ENCODE measurements around the gene FBXL14.
A peak's percentile ranks its signal among the peaks of the same experiment; 100 is the strongest.

The FBXL14 gene

GRCh38 chr12:1593174-1594005 lies 991 bp downstream of the FBXL14 start:
- Histone ChIP-seq H4K20me1 (ENCODE audit: insufficient read depth) (peaks cover 17% of the 10 kb centered on the region), H3K4me2 (peak overlapping the region; percentile 99), H3K9ac (peak overlapping the region; percentile 77), H3K4me1 (ENCODE audit: low read depth, poor library complexity, severe bottlenecking) (peaks cover 66% of the 10 kb centered on the region), H3K79me2 (ENCODE audit: insufficient read depth, low read depth) (peaks cover 83% of the 10 kb centered on the region), H2AFZ (ENCODE audit: low read depth) (peak overlapping the region; percentile 29; the same call in 1 of the 2 replicates), H3K27me3 (ENCODE audit: insufficient read depth, low read depth) (no peaks in the 10 kb centered on the region), H3K36me3 (ENCODE audit: insufficient read depth) (no peaks in the 10 kb centered on the region), H3K27ac (peak overlapping the region; percentile 89), H3K4me3 (IDR thresholded peaks at IDR 0.05; ENCODE audit: insufficient read depth, low read depth, low read length) (no peak overlapping the region)
- no peak for TF ChIP-seq CTCF (conservative IDR thresholded peaks at IDR 0.05; ENCODE audit: low read depth, low read length)

GRCh38 chr12:1592444-1593173 lies 1.8 kb downstream of the FBXL14 start:
- Histone ChIP-seq H3K27me3 (ENCODE audit: insufficient read depth, low read depth) (no peaks in the 10 kb centered on the region), H3K4me3 (IDR thresholded peaks at IDR 0.05; ENCODE audit: insufficient read depth, low read depth, low read length) (no peak overlapping the region), H3K4me2 (peak overlapping the region; percentile 99), H3K36me3 (ENCODE audit: insufficient read depth) (no peaks in the 10 kb centered on the region), H2AFZ (ENCODE audit: low read depth) (no peak overlapping the region), H4K20me1 (ENCODE audit: insufficient read depth) (peaks cover 17% of the 10 kb centered on the region), H3K79me2 (ENCODE audit: insufficient read depth, low read depth) (peaks cover 83% of the 10 kb centered on the region), H3K9ac (peak overlapping the region; percentile 77), H3K27ac (peak overlapping the region; percentile 89), H3K4me1 (ENCODE audit: low read depth, poor library complexity, severe bottlenecking) (peaks cover 74% of the 10 kb centered on the region)
- peak; percentile 19; the same call in 1 of the 2 replicates for TF ChIP-seq CTCF (conservative IDR thresholded peaks at IDR 0.05; ENCODE audit: low read depth, low read length)

- Histone ChIP-seq H3K4me3 (IDR thresholded peaks at IDR 0.05; ENCODE audit: insufficient read depth, low read depth, low read length) (no peak overlapping the region), H2AFZ (ENCODE audit: low read depth) (no peak overlapping the region), H3K9ac (peak overlapping the region; percentile 77; the same call in 1 of the 2 replicates), H3K4me1 (ENCODE audit: low read depth, poor library complexity, severe bottlenecking) (peaks cover 78% of the 10 kb centered on the region), H3K36me3 (ENCODE audit: insufficient read depth) (no peaks in the 10 kb centered on the region), H3K27me3 (ENCODE audit: insufficient read depth, low read depth) (no peaks in the 10 kb centered on the region), H3K4me2 (peak overlapping the region; percentile 99), H3K79me2 (ENCODE audit: insufficient read depth, low read depth) (peaks cover 85% of the 10 kb centered on the region), H4K20me1 (ENCODE audit: insufficient read depth) (peaks cover 17% of the 10 kb centered on the region), H3K27ac (peak overlapping the region; percentile 40)
- no peak for TF ChIP-seq CTCF (conservative IDR thresholded peaks at IDR 0.05; ENCODE audit: low read depth, low read length)
Observed at GRCh38 chr12:1591543-1591942, 2.8 kb downstream of the FBXL14 start.

GRCh38 chr12:1591034-1591433 lies 3.3 kb downstream of the FBXL14 start:
- peak; percentile 34 for TF ChIP-seq CTCF (conservative IDR thresholded peaks at IDR 0.05; ENCODE audit: low read depth, low read length)
- peaks cover 85% of the 10 kb centered on the region for H3K79me2 ChIP-seq (ENCODE audit: insufficient read depth, low read depth)
- H3K4me2 ChIP-seq: peak overlapping the region; percentile 99
- H3K27ac ChIP-seq: peak overlapping the region; percentile 40; the same call in 1 of the 2 replicates
- peaks cover 17% of the 10 kb centered on the region for H4K20me1 ChIP-seq (ENCODE audit: insufficient read depth)
- no peaks in the 10 kb centered on the region for H3K27me3 ChIP-seq (ENCODE audit: insufficient read depth, low read depth)
- no peaks in the 10 kb centered on the region for H3K36me3 ChIP-seq (ENCODE audit: insufficient read depth)
- H3K4me1 ChIP-seq (ENCODE audit: low read depth, poor library complexity, severe bottlenecking): peaks cover 78% of the 10 kb centered on the region
- no peak overlapping the region for H3K4me3 ChIP-seq (IDR thresholded peaks at IDR 0.05; ENCODE audit: insufficient read depth, low read depth, low read length)
- no peak overlapping the region for H2AFZ ChIP-seq (ENCODE audit: low read depth)
- peak overlapping the region; percentile 77; the same call in 1 of the 2 replicates for H3K9ac ChIP-seq
